Measurements from ENCODE around the gene PPP1R3C.

GRCh38 chr10:91610444-91610843, 22.4 kb downstream of the PPP1R3C start:
- TF ChIP-seq POLR2A (IDR thresholded peaks at IDR 0.05) (no peak), CTCF (IDR thresholded peaks at IDR 0.05) (no peak)
